HCT116 (cell line): ENCODE data around the gene KIAA0825. TPM values are rescaled to one million over a fixed set of nuclear protein-coding genes. Genes with fewer than 3 reads are reported as not detected.
"Not testable (repeated sequence)": the region's sequence is repeated elsewhere in the genome, so short reads cannot be mapped to it uniquely, and the experiment has no call there.

Experiments
- ATAC-seq: fragments of 200-7000 bp; cut with Tn5 transposase; 2 replicates; pipeline ENCODE4 v1.9.1; 2020; ENCODE audit warnings: mild to moderate bottlenecking, moderate library complexity
- BruUV-seq: library from RNA; stranded (reverse); fragments of 400-500 nt; replicated peaks from 2 replicates; lab custom pipeline; 2021; lab: Mats Ljungman, UMichigan
- CTCF ChIA-PET: fragments of 300-600 bp; sonication (Branson Sonifier 250); formaldehyde crosslinking; loops from one replicate; lab custom pipeline; 2021; ENCODE audit warnings: antibody characterized with exemption; lab: Charles Lee
- POLR2A ChIA-PET: fragments of 300-600, 350-600 bp; sonication (Branson Sonifier 250); formaldehyde crosslinking; loops from one replicate; lab custom pipeline; 2021; ENCODE audit warnings: antibody characterized with exemption; lab: Charles Lee
- RAD21 ChIA-PET, 2 experiments: fragments of 300-600 bp; sonication (Branson Sonifier 250); formaldehyde crosslinking; loops; one replicate each; lab custom pipeline; 2023; ENCODE audit warnings: low total read pairs in 2 of 2; ENCODE audit not compliant: uncharacterized antibody in 2 of 2, unreplicated experiment in 2 of 2, low non-redundant PET in 1 of 2; lab: Charles Lee
- DNase-seq: peaks from one replicate; pipeline ENCODE4 v3.0.0-alpha.2; 2010; ENCODE audit warnings: low read depth, low spot score
- H2AFZ ChIP-seq: fragments of 200-600 bp; shearing (Covaris generic), sonication (generic); 2 replicates; pipeline ENCODE4 v1.6.1; 2017; ENCODE audit warnings: low read depth, mixed run types, mixed read lengths, antibody characterized with exemption, low read length; ENCODE audit not compliant: poor library complexity, severe bottlenecking
- H3K27ac ChIP-seq: 2 replicates; pipeline ENCODE4 v1.5.1; 2012; ENCODE audit warnings: low read depth, low read length
- H3K27me3 ChIP-seq: fragments of 200-600 bp; sonication (generic); 2 replicates; pipeline ENCODE4 v1.6.1; 2016; ENCODE audit warnings: mixed run types, low read length, mixed read lengths; ENCODE audit not compliant: insufficient read depth
- H3K36me3 ChIP-seq, 2 experiments: fragments of 200-500 bp in 1 of 2; fragments of 200-600 bp in 1 of 2; sonication (Bioruptor generic) in 1 of 2; sonication (generic) in 1 of 2; 2 replicates each; pipeline versions ENCODE4 v1.5.1 to v1.6.1; 2014 to 2016; ENCODE audit warnings: low read length in 2 of 2, inconsistent platforms in 1 of 2, mixed read lengths in 1 of 2, mixed run types in 1 of 2; ENCODE audit not compliant: insufficient read depth in 2 of 2, control insufficient read depth in 1 of 2
- H3K4me1 ChIP-seq, 2 experiments: fragments of 200-600 bp in 1 of 2; sonication (generic) in 1 of 2; 2 replicates each; pipeline versions ENCODE4 v1.5.1 to v1.6.1; 2012 to 2017; ENCODE audit warnings: low read length in 2 of 2, inconsistent platforms in 1 of 2, mild to moderate bottlenecking in 1 of 2, mixed read lengths in 1 of 2, mixed run types in 1 of 2, moderate library complexity in 1 of 2; ENCODE audit not compliant: insufficient read depth in 2 of 2, control insufficient read depth in 1 of 2
- H3K4me2 ChIP-seq: fragments of 200-600 bp; sonication (generic); 2 replicates; pipeline ENCODE4 v1.6.1; 2017; ENCODE audit warnings: mixed run types, low read length, mixed read lengths
- H3K4me3 ChIP-seq, 2 experiments: fragments of 200-600 bp in 1 of 2; sonication (generic) in 1 of 2; replicated peaks in 1 of 2; 2 replicates each; pipeline ENCODE4 v1.5.1; 2011 to 2016; ENCODE audit warnings: low read length in 2 of 2, control low read depth in 1 of 2, low read depth in 1 of 2, mild to moderate bottlenecking in 1 of 2, mixed read lengths in 1 of 2, mixed run types in 1 of 2
- H3K79me2 ChIP-seq: fragments of 200-600 bp; sonication (generic); 2 replicates; pipeline ENCODE4 v1.6.1; 2017; ENCODE audit warnings: mild to moderate bottlenecking, mixed run types, low read length, moderate library complexity, mixed read lengths; ENCODE audit not compliant: insufficient read depth
- H3K9ac ChIP-seq: fragments of 200-600 bp; sonication (generic); 2 replicates; pipeline ENCODE4 v1.6.1; 2016; ENCODE audit warnings: low read length, mixed read lengths
- H3K9me2 ChIP-seq: fragments of 200-600 bp; sonication (generic), shearing (Covaris generic); 2 replicates; pipeline ENCODE4 v1.6.1; 2017; ENCODE audit warnings: mixed run types, mild to moderate bottlenecking, moderate library complexity; ENCODE audit not compliant: insufficient read depth
- H3K9me3 ChIP-seq, 2 experiments: fragments of 200-500 bp in 1 of 2; fragments of 200-600 bp in 1 of 2; sonication (Bioruptor generic) in 1 of 2; sonication (generic) in 1 of 2; 2 replicates each; pipeline ENCODE4 v1.6.1; 2014 to 2017; ENCODE audit warnings: low read length in 2 of 2, mixed read lengths in 2 of 2, inconsistent platforms in 1 of 2, low read depth in 1 of 2, mild to moderate bottlenecking in 1 of 2, mixed run types in 1 of 2, moderate library complexity in 1 of 2; ENCODE audit not compliant: control insufficient read depth in 1 of 2, insufficient read depth in 1 of 2
- H4K20me1 ChIP-seq: fragments of 200-600 bp; sonication (generic), shearing (Covaris generic); 2 replicates; pipeline ENCODE4 v1.6.1; 2017; ENCODE audit warnings: mixed run types, mild to moderate bottlenecking, moderate library complexity; ENCODE audit not compliant: insufficient read depth
- CBX3 ChIP-seq: IDR thresholded peaks from 2 replicates; pipeline ENCODE4 v1.6.1; 2012; ENCODE audit warnings: low read depth
- EGR1 ChIP-seq: IDR thresholded peaks from 2 replicates; pipeline ENCODE4 v1.6.1; 2012; ENCODE audit warnings: low read depth
- EZH2phosphoT487 ChIP-seq: fragments of 200-600 bp; IDR thresholded peaks from 2 replicates; pipeline ENCODE4 v1.6.1; 2018; ENCODE audit warnings: antibody characterized with exemption, borderline replicate concordance
- MAX ChIP-seq: IDR thresholded peaks from 2 replicates; pipeline ENCODE4 v1.6.1; 2012
- POLR2AphosphoS5 ChIP-seq: IDR thresholded peaks from 2 replicates; pipeline ENCODE4 v1.6.1; 2011; ENCODE audit warnings: mild to moderate bottlenecking, low read depth, low read length, moderate library complexity
- SIN3A ChIP-seq: IDR thresholded peaks from 2 replicates; pipeline ENCODE4 v1.6.1; 2012; ENCODE audit warnings: low read depth
- SRF ChIP-seq: IDR thresholded peaks from 2 replicates; pipeline ENCODE4 v1.6.1; 2012; ENCODE audit warnings: low read depth
- TCF7L2 ChIP-seq: IDR thresholded peaks from 2 replicates; pipeline ENCODE4 v1.7.0; 2011; ENCODE audit warnings: borderline replicate concordance, inconsistent platforms; ENCODE audit not compliant: insufficient read depth, insufficient read length; ENCODE audit errors: extremely low read depth
- ZBTB33 ChIP-seq: IDR thresholded peaks from 2 replicates; pipeline ENCODE4 v1.6.1; 2011; ENCODE audit warnings: mild to moderate bottlenecking, low read length, moderate library complexity; ENCODE audit not compliant: insufficient replicate concordance; ENCODE audit errors: extremely low read depth
- intact Hi-C: fragments of 100-400 bp; cut with micrococcal nuclease; formaldehyde crosslinking; loops from 2 replicates; pipeline ENCODE4 v1.10.0; 2022
- total RNA-seq: library from RNA; stranded (reverse); gene quantifications from one replicate; pipeline ENCODE4 v1.2.1, GENCODE V29; 2021; ENCODE audit not compliant: unreplicated experiment

KIAA0825 gene
- total RNA-seq, 1 experiment from 2014 or later, result 1.4 TPM

- H3K9ac ChIP-seq, result no peak overlapping the region
- H4K20me1 ChIP-seq, result no peaks in the 10 kb centered on the region
- H3K4me1 ChIP-seq, result no peaks in the 10 kb centered on the region
- H3K4me3 ChIP-seq, result no peak overlapping the region
- no TSS peak for BruUV-seq
- H3K79me2 ChIP-seq, result no peaks in the 10 kb centered on the region
- RAD21 ChIA-PET, result no interaction called here
- POLR2A ChIA-PET, result no interaction called here
- H2AFZ ChIP-seq, result no peak overlapping the region
- no peak for ATAC-seq
- H3K27me3 ChIP-seq, result no peaks in the 10 kb centered on the region
- H3K9me2 ChIP-seq, result no peaks in the 10 kb centered on the region
- H3K4me2 ChIP-seq, result no peak overlapping the region
- H3K9me3 ChIP-seq, result no peaks in the 10 kb centered on the region
- no peak for DNase-seq
- H3K27ac ChIP-seq, result no peak overlapping the region
- CTCF ChIA-PET, result no interaction called here
- TF ChIP-seq EGR1, result no peak
- TF ChIP-seq SRF, result no peak
- TF ChIP-seq TCF7L2, result no peak
- no peak for TF ChIP-seq CBX3
- no peak for TF ChIP-seq EZH2phosphoT487
- no peak for TF ChIP-seq POLR2AphosphoS5
- TF ChIP-seq SIN3A, result no peak
- no peak for TF ChIP-seq ZBTB33
- no peak for TF ChIP-seq MAX
- no peaks in the 10 kb centered on the region for H3K36me3 ChIP-seq
- intact Hi-C loops, result no loop called here
Observed at GRCh38 chr5:94575196-94575595, 43.2 kb downstream of the KIAA0825 start.

GRCh38 chr5:94573349-94573748 lies 45.1 kb downstream of the KIAA0825 start:
- H3K4me1 ChIP-seq, H3K27me3 ChIP-seq, ATAC-seq, BruUV-seq, H3K79me2 ChIP-seq, POLR2A ChIA-PET, H3K9me3 ChIP-seq, H3K9ac ChIP-seq, H4K20me1 ChIP-seq, H3K4me2 ChIP-seq, RAD21 ChIA-PET, H2AFZ ChIP-seq, H3K36me3 ChIP-seq, CTCF ChIA-PET, H3K4me3 ChIP-seq, intact Hi-C loops, DNase-seq, H3K9me2 ChIP-seq, H3K27ac ChIP-seq: not testable (repeated sequence)
